Endothelial cell of umbilical vein (primary cell): Measurements from ENCODE around the gene PPY. TPM values are rescaled to one million over a fixed set of nuclear protein-coding genes. Genes with fewer than 3 reads are reported as not detected.

Experiments used
- BruUV-seq: library from RNA; stranded (reverse); fragments of 400-500 nt; replicated peaks from 2 replicates; lab custom pipeline; 2021; lab: Mats Ljungman, UMichigan
- CTCF ChIA-PET: fragments of 300-600, 350-600 bp; sonication (Branson Sonifier 250); formaldehyde crosslinking; loops from one replicate; lab custom pipeline; 2021; ENCODE audit warnings: antibody characterized with exemption, inconsistent platforms; lab: Charles Lee
- POLR2A ChIA-PET: fragments of 300-600, 350-600 bp; sonication (Branson Sonifier 250); formaldehyde crosslinking; loops from one replicate; lab custom pipeline; 2021; ENCODE audit warnings: antibody characterized with exemption, inconsistent platforms; lab: Charles Lee
- DNase-seq: peaks from one replicate; pipeline ENCODE4 v3.0.0-alpha.2; 2011; ENCODE audit warnings: low read depth, low spot score
- FAIRE-seq: peaks from 2 replicates; lab custom pipeline; 2011; peaks lifted over from hg19 to GRCh38; lab: Jason Lieb, UNC
- H2AFZ ChIP-seq: 2 replicates; pipeline ENCODE4 v1.6.0; 2012; ENCODE audit warnings: low read depth, low read length, control low read depth, inconsistent platforms
- H3K27ac ChIP-seq: 2 replicates; pipeline ENCODE4 v1.5.1; 2011; ENCODE audit warnings: low read depth, mild to moderate bottlenecking, control low read depth, low read length, moderate library complexity; ENCODE audit not compliant: insufficient read depth
- H3K27me3 ChIP-seq, 2 experiments: 2 replicates each; pipeline versions ENCODE4 v1.6.0 to v1.6.1; 2011; ENCODE audit warnings: low read length in 2 of 2, mixed read lengths in 1 of 2; ENCODE audit not compliant: control insufficient read depth in 2 of 2, insufficient read depth in 2 of 2
- H3K36me3 ChIP-seq, 2 experiments: 2 replicates in 1 of 2; 3 replicates in 1 of 2; pipeline ENCODE4 v1.5.1; 2011; ENCODE audit warnings: low read length in 2 of 2, mild to moderate bottlenecking in 1 of 2, moderate library complexity in 1 of 2; ENCODE audit not compliant: control insufficient read depth in 2 of 2, insufficient read depth in 2 of 2; ENCODE audit errors: extremely low read depth in 1 of 2
- H3K4me1 ChIP-seq: 3 replicates; pipeline ENCODE4 v1.5.1; 2011; ENCODE audit warnings: mild to moderate bottlenecking, low read length; ENCODE audit not compliant: control insufficient read depth, insufficient read depth; ENCODE audit errors: extremely low read depth
- H3K4me2 ChIP-seq: 2 replicates; pipeline ENCODE4 v1.6.1; 2011; ENCODE audit warnings: low read length, control low read depth, mixed read lengths; ENCODE audit not compliant: insufficient read depth
- H3K4me3 ChIP-seq, 3 experiments: fragments of 200-600 bp in 1 of 3; sonication (generic), shearing (Covaris generic) in 1 of 3; replicated peaks in 1 of 3; 2 replicates each; pipeline ENCODE4 v1.5.1; 2011 to 2016; ENCODE audit warnings: control low read depth in 3 of 3, low read length in 3 of 3, mild to moderate bottlenecking in 2 of 3, inconsistent platforms in 1 of 3, low read depth in 1 of 3, moderate library complexity in 1 of 3; ENCODE audit not compliant: insufficient read depth in 1 of 3
- H3K79me2 ChIP-seq: 2 replicates; pipeline ENCODE4 v1.6.0; 2012; ENCODE audit warnings: low read length, inconsistent platforms; ENCODE audit not compliant: control insufficient read depth, insufficient read depth
- H3K9ac ChIP-seq: replicated peaks from 2 replicates; pipeline ENCODE3; 2011; ENCODE audit warnings: low read length, control low read depth; ENCODE audit not compliant: insufficient read depth; ENCODE audit errors: extremely low read depth
- H3K9me1 ChIP-seq: replicated peaks from 3 replicates; pipeline ENCODE4 v1.6.0; 2011; ENCODE audit warnings: mild to moderate bottlenecking, low read length; ENCODE audit not compliant: control insufficient read depth, insufficient read depth; ENCODE audit errors: extremely low read depth
- H3K9me3 ChIP-seq: replicated peaks from 2 replicates; pipeline ENCODE4 v1.5.1; 2012; ENCODE audit warnings: low read length, inconsistent platforms; ENCODE audit not compliant: control insufficient read depth, insufficient read depth
- H4K20me1 ChIP-seq: replicated peaks from 2 replicates; pipeline ENCODE3; 2011; ENCODE audit warnings: mild to moderate bottlenecking, low read length; ENCODE audit not compliant: control insufficient read depth, insufficient read depth; ENCODE audit errors: extremely low read depth
- CTCF ChIP-seq, 2 donors: IDR thresholded peaks; 1 replicate in 1 of 2; 2 replicates in 1 of 2; pipeline ENCODE4 v1.5.1; 2011; ENCODE audit warnings: low read length in 2 of 2, mild to moderate bottlenecking in 2 of 2, moderate library complexity in 2 of 2, control low read depth in 1 of 2, inconsistent platforms in 1 of 2, low read depth in 1 of 2; ENCODE audit not compliant: insufficient read depth in 1 of 2; ENCODE audit errors: extremely low read depth in 1 of 2
- EZH2 ChIP-seq: IDR thresholded peaks from 2 replicates; pipeline ENCODE4 v1.6.1; 2012; ENCODE audit warnings: borderline replicate concordance, low read depth, mild to moderate bottlenecking, moderate library complexity, low read length, inconsistent platforms; ENCODE audit not compliant: severe bottlenecking
- FOS ChIP-seq: IDR thresholded peaks from 2 replicates; pipeline ENCODE4 v1.6.1; 2011; ENCODE audit warnings: mild to moderate bottlenecking, low read length, moderate library complexity, borderline replicate concordance; ENCODE audit not compliant: insufficient read depth
- GATA2 ChIP-seq: IDR thresholded peaks from 2 replicates; pipeline ENCODE4 v1.7.0; 2011; ENCODE audit warnings: low read depth, mild to moderate bottlenecking, moderate library complexity, mixed read lengths, low read length; ENCODE audit not compliant: insufficient read length, insufficient read depth
- JUN ChIP-seq: IDR thresholded peaks from 2 replicates; pipeline ENCODE4 v1.6.1; 2011; ENCODE audit warnings: borderline replicate concordance, low read depth; ENCODE audit not compliant: insufficient read length, insufficient read depth
- MAX ChIP-seq: IDR thresholded peaks from 2 replicates; pipeline ENCODE4 v1.6.1; 2011; ENCODE audit not compliant: insufficient read depth, insufficient read length
- MYC ChIP-seq: IDR thresholded peaks from one replicate; pipeline ENCODE4 v1.6.1; 2011; ENCODE audit warnings: mild to moderate bottlenecking, low read depth, low read length
- POLR2AphosphoS5 ChIP-seq: IDR thresholded peaks from 2 replicates; pipeline ENCODE4 v1.6.1; 2012; ENCODE audit warnings: low read depth, mild to moderate bottlenecking, control low read depth, low read length, moderate library complexity; ENCODE audit not compliant: insufficient read depth
- dilution Hi-C: fragments of 300-500 bp; cut with MboI; formaldehyde crosslinking; loops from one replicate; pipeline ENCODE4 v1.15.0; 2019; ENCODE audit warnings: low sequenced_read_pairs; ENCODE audit not compliant: extremely low pct_ligation_motif_present
- intact Hi-C: fragments of 100-400 bp; cut with micrococcal nuclease; formaldehyde crosslinking; loops from one replicate; pipeline ENCODE4 v1.10.0; 2022
- polyA plus RNA-seq, 4 experiments: library from polyadenylated mRNA; depleted of rRNA in 3 of 4; stranded (reverse) in 3 of 4; unstranded in 1 of 4; fragments of >200 nt; gene quantifications; 2 replicates each; pipeline versions ENCODE4 v1.2.1 to v1.2.3, GENCODE V29; 2011 to 2012; ENCODE audit warnings: missing spikeins in 1 of 4
- total RNA-seq: library from RNA; stranded (reverse); gene quantifications from 2 replicates; pipeline ENCODE4 v1.2.3, GENCODE V29; 2021

PPY gene
- total and polyA plus RNA-seq, 2 donors (not counting 3 experiments of a cell fraction or from before 2014, with no cell fraction given) = not detected

DNA sequence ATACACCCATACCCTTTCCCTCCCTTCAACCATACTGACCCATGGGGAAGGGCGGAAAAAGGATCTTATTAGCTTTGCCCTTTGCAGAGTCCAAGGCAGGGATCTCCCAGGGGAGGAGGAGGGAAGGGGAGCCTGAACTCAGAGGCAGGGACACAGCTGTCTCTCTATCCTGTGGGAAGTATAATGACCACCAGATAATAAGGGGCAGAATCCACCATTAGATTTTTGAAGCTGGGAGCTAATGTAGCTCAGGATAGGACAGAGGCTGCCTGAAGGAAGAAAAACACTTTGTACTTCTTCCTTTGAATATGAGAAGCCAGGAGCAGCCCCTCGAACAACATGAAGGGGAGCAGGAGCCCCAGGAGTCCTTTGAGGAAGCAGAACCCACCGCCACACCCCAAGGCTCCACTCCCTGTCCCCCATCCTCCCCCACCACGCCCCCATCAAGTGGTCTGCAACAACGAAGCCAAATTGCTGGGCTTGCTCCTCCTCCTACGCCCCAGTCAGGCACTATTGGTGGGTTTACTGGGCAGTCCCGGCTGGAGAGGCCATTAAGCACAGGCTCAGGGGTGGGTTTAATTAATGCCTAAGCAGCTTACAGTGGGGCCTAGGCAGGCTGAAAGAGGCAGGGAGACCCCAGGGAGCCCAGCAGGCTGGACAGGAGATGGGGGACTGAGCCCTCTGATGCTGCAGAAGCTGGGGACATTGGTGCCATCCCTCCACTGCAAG lies 40.3 kb downstream of the PPY start:
- H3K9ac ChIP-seq = no peak overlapping the region
- peaks cover 6% of the 10 kb centered on the region for H3K4me1 ChIP-seq
- intact Hi-C loops (no loop called here), dilution Hi-C loops (no loop called here)
- CTCF ChIA-PET = interaction anchor here (2.3 to 4.0 kb wide), 2 partner anchors 7 to 23 kb away, joined by 12 to 37 read pairs; no protein-coding TSS in a partner anchor
- no peak overlapping the region for H3K4me3 ChIP-seq
- DNase-seq (no peak), FAIRE-seq (no peak)
- TF ChIP-seq MAX (no peak), EZH2 (no peak), JUN (no peak), GATA2 (no peak), MYC (no peak), CTCF (IDR thresholded peaks at IDR 0.05; ENCODE audit: extremely low read depth in 1 of 2, insufficient read depth in 1 of 2, low read depth in 1 of 2, low read length in 2 of 2) (no peak), FOS (no peak), POLR2AphosphoS5 (no peak)
- peaks cover 17 to 23% of the 10 kb centered on the region in 2 experiments for H3K27me3 ChIP-seq
- H4K20me1 ChIP-seq = no peaks in the 10 kb centered on the region
- POLR2A ChIA-PET = no interaction called here
- no TSS peak for BruUV-seq
- H2AFZ ChIP-seq = no peak overlapping the region
- no peaks in the 10 kb centered on the region for H3K9me1 ChIP-seq
- no peaks in the 10 kb centered on the region for H3K36me3 ChIP-seq
- no peak overlapping the region for H3K4me2 ChIP-seq
- no peaks in the 10 kb centered on the region for H3K9me3 ChIP-seq
- H3K79me2 ChIP-seq = no peaks in the 10 kb centered on the region
- H3K27ac ChIP-seq = no peak overlapping the region
